Measurements from ENCODE around the gene BHMT.

The BHMT gene

GRCh38 chr5:79136618-79137017 lies 25.0 kb downstream of the BHMT start:
- in situ Hi-C loops (cut with MboI; ENCODE audit: low sequenced_read_pairs, unreplicated experiment), result loop anchor here (10.0 kb wide), 1 partner anchor 242 kb away; no protein-coding TSS in a partner anchor
- no peak for TF ChIP-seq CTCF (IDR thresholded peaks at IDR 0.05; ENCODE audit: borderline replicate concordance, control extremely low read depth, extremely low read depth, insufficient read depth, missing control alignments)
- DNase-seq (ENCODE audit: low spot score), result no peak

DNA sequence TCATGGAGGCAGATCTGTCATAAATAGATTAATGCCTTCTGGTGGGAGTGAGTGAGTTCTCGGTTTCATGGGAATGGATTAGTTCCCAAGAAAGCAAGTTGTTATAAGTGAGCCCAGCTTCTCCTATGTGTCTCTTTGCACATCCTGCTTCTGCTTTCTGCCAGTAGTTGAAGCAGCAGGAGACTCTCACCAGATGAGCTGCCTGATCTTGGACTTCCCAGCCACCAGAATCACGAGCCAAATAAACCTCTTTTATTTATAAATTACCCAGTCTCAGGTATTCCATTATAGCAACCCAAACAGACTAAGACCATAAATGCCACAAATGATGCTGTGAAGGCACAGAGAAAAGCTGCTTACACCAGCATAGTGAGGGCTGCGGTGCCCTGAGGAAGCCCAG lies 28.9 kb downstream of the BHMT start:
- TF ChIP-seq CTCF (IDR thresholded peaks at IDR 0.05; ENCODE audit: borderline replicate concordance, control extremely low read depth, extremely low read depth, insufficient read depth, missing control alignments), result no peak
- in situ Hi-C loops (cut with MboI; ENCODE audit: low sequenced_read_pairs, unreplicated experiment), result loop anchor here (5.0 kb wide), 1 partner anchor 327 kb away; no protein-coding TSS in a partner anchor
- DNase-seq (ENCODE audit: low spot score), result no peak

GRCh38 chr5:79143684-79144379 lies 32.2 kb downstream of the BHMT start:
- no peak for TF ChIP-seq CTCF (IDR thresholded peaks at IDR 0.05; ENCODE audit: borderline replicate concordance, control extremely low read depth, extremely low read depth, insufficient read depth, missing control alignments)
- no peak for DNase-seq (ENCODE audit: low spot score)
- in situ Hi-C loops (cut with MboI; ENCODE audit: low sequenced_read_pairs, unreplicated experiment), result loop anchor here (5.0 kb wide), 1 partner anchor 323 kb away; no protein-coding TSS in a partner anchor

DNA sequence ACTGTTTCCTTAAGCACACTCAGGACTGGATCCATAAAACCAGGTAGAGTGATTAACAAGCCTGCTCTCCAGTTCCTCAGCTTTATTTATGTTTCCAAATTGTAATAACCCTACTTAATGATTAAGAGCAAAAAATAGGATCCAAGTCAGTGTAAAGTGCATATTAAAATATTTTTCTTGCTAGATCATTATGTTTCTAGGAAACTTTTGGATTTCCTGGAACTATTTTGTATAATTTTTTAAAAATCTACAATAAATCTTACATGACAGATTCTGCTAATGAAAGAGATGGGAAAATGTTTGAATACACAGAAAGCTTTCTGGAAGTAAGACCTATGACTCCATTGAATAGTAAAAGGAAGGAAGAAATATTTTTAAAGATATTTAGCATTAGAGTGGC lies 35.5 kb downstream of the BHMT start:
- in situ Hi-C loops (cut with MboI; ENCODE audit: low sequenced_read_pairs, unreplicated experiment), result no loop called here
- TF ChIP-seq CTCF (IDR thresholded peaks at IDR 0.05; ENCODE audit: borderline replicate concordance, control extremely low read depth, extremely low read depth, insufficient read depth, missing control alignments), result no peak
- DNase-seq (ENCODE audit: low spot score), result no peak

GRCh38 chr5:79149433-79149832 lies 37.8 kb downstream of the BHMT start:
- DNase-seq (ENCODE audit: low spot score), result no peak
- in situ Hi-C loops (cut with MboI; ENCODE audit: low sequenced_read_pairs, unreplicated experiment), result no loop called here

DNA sequence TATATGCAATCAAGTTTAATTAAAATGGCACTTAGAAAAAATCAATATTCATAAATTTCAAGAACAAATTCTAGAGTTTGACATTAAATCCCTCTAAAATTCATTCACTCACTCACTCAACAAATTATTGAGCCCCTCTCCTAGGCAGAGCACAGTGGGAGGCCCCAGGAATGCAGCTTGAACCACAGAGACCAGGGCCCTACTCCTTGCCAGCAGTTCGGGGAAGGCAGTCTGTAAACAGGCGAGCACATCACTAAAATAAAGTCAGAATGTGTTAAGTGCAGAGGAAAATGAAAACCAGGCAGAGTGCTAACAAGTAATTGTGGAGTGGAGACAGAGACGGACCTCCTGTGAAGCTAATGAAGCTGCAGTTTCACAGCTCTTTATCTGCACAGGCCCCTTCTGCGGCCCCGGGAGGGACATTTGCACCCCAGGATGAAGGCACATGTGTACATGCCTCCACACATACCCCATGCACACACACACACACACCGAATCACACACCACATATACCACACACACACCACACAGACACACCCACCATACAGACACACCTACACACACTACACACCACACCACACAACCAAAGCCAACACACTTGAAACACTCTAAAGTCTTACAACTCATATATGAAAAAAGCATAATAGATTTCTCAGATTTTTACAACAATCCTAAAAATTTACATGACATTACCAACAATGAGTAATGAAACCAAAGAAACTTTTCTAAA lies 40.5 kb downstream of the BHMT start:
- no peak for TF ChIP-seq CTCF (IDR thresholded peaks at IDR 0.05; ENCODE audit: borderline replicate concordance, control extremely low read depth, extremely low read depth, insufficient read depth, missing control alignments)
- in situ Hi-C loops (cut with MboI; ENCODE audit: low sequenced_read_pairs, unreplicated experiment), result no loop called here
- no peak for DNase-seq (ENCODE audit: low spot score)

More at GRCh38 chr5:79149433-79149832, 37.8 kb downstream of the BHMT start:
- no peak for TF ChIP-seq CTCF (IDR thresholded peaks at IDR 0.05; ENCODE audit: borderline replicate concordance, control extremely low read depth, extremely low read depth, insufficient read depth, missing control alignments)

All from GM13976 (cell line).